ENCODE results near the gene TMEM14C.

DNA sequence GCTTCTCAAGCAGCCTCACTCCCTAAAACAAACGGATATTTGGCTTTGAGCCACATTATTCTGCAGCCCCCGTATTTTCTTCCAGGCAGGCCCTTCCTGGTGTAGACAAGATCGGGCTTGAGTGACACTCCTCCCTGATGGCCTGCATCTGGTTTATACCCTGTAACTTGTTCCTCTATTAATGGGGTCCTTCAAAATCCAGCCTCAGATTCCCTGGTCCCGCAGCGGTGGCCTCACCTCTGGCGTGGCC, 375 bp upstream of the TMEM14C start:
- TF ChIP-seq, protein P1, sequence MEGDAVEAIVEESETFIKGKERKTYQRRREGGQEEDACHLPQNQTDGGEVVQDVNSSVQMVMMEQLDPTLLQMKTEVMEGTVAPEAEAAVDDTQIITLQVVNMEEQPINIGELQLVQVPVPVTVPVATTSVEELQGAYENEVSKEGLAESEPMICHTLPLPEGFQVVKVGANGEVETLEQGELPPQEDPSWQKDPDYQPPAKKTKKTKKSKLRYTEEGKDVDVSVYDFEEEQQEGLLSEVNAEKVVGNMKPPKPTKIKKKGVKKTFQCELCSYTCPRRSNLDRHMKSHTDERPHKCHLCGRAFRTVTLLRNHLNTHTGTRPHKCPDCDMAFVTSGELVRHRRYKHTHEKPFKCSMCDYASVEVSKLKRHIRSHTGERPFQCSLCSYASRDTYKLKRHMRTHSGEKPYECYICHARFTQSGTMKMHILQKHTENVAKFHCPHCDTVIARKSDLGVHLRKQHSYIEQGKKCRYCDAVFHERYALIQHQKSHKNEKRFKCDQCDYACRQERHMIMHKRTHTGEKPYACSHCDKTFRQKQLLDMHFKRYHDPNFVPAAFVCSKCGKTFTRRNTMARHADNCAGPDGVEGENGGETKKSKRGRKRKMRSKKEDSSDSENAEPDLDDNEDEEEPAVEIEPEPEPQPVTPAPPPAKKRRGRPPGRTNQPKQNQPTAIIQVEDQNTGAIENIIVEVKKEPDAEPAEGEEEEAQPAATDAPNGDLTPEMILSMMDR (IDR thresholded peaks at IDR 0.05): no peak
- TF ChIP-seq POLR2A (IDR thresholded peaks at IDR 0.05) (no peak), POLR2AphosphoS5 (IDR thresholded peaks at IDR 0.05) (no peak), EP300 (IDR thresholded peaks at IDR 0.05) (no peak)

Data from stomach (tissue), 4 donors.